ENCODE data around the gene DTNA. TPM values are rescaled to one million over a fixed set of nuclear protein-coding genes. Genes with fewer than 3 reads are reported as not detected.

DTNA gene
- total RNA-seq, 1 donor from 2014 or later = 21.0 TPM

- ATAC-seq = peak in 1 of 2 donors; percentile 47
- no peak for DNase-seq
Observed at GRCh38 chr18:34738175-34738894, 28.2 kb downstream of the DTNA start.

DNA sequence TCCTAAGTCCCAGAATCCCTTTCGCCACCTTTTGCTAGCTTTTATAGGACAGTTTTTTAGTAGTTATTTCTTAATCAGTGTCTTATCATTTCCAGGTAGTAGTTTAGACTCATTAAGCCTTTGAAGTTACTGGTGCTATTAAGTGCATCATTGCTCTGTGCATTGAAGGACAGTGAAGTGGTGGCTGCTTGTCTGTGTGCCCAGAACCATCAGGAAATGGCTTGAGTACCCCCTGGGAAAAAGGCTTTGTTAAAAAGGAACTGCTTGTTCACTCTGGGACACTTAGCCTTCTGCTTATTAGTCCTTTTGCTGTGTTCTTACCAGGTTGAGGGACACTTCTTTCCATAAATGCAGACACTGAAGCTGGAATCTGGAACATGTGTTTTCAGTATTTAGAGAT lies 30.0 kb downstream of the DTNA start:
- H3K27ac ChIP-seq = no peak overlapping the region
- intact Hi-C loops (cut with DNase I) = no loop called here
- TF ChIP-seq, protein P1, sequence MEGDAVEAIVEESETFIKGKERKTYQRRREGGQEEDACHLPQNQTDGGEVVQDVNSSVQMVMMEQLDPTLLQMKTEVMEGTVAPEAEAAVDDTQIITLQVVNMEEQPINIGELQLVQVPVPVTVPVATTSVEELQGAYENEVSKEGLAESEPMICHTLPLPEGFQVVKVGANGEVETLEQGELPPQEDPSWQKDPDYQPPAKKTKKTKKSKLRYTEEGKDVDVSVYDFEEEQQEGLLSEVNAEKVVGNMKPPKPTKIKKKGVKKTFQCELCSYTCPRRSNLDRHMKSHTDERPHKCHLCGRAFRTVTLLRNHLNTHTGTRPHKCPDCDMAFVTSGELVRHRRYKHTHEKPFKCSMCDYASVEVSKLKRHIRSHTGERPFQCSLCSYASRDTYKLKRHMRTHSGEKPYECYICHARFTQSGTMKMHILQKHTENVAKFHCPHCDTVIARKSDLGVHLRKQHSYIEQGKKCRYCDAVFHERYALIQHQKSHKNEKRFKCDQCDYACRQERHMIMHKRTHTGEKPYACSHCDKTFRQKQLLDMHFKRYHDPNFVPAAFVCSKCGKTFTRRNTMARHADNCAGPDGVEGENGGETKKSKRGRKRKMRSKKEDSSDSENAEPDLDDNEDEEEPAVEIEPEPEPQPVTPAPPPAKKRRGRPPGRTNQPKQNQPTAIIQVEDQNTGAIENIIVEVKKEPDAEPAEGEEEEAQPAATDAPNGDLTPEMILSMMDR (IDR thresholded peaks at IDR 0.05) = no peak
- no peaks in the 10 kb centered on the region for H3K36me3 ChIP-seq
- H3K4me3 ChIP-seq = no peak overlapping the region
- DNase-seq (no peak), ATAC-seq (no peak)
- no peaks in the 10 kb centered on the region for H3K9me3 ChIP-seq
- no peaks in the 10 kb centered on the region for H3K4me1 ChIP-seq
- no peaks in the 10 kb centered on the region for H3K27me3 ChIP-seq (ENCODE audit: low read depth)

More at GRCh38 chr18:34738175-34738894, 28.2 kb downstream of the DTNA start:
- intact Hi-C loops (cut with DNase I) = no loop called here
- Histone ChIP-seq H3K4me1 (no peaks in the 10 kb centered on the region), H3K27ac (no peak overlapping the region), H3K9me3 (no peaks in the 10 kb centered on the region), H3K36me3 (no peaks in the 10 kb centered on the region), H3K4me3 (no peak overlapping the region), H3K27me3 (ENCODE audit: low read depth) (no peaks in the 10 kb centered on the region)
- TF ChIP-seq, protein P1 (IDR thresholded peaks at IDR 0.05) = no peak

DNA sequence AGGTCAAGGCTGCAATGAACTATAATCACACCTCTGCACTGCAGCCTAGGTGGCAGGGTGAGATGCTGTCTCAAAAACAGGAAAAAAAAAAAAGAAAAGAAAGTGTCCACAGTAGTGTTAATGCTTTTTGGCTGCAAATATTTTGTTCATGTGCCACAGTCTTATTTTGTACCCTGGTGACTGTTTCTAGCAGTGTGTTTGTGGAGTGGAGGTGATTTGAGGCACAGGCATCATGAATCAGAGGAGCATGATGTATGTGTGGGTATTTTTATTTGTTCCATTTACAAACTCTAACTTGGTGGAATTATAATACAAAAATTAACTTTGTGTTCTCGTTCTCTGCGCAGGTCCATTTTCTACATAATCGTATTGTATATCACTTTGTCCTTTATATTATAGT lies 30.6 kb downstream of the DTNA start:
- no peaks in the 10 kb centered on the region for H3K36me3 ChIP-seq
- no peak for DNase-seq
- H3K4me3 ChIP-seq = no peak overlapping the region
- ATAC-seq = no peak
- no peaks in the 10 kb centered on the region for H3K9me3 ChIP-seq
- H3K4me1 ChIP-seq = no peaks in the 10 kb centered on the region
- TF ChIP-seq, protein P1 (IDR thresholded peaks at IDR 0.05) = no peak
- intact Hi-C loops (cut with DNase I) = no loop called here
- H3K27me3 ChIP-seq (ENCODE audit: low read depth) = no peaks in the 10 kb centered on the region
- H3K27ac ChIP-seq = no peak overlapping the region

GRCh38 chr18:34741401-34741800 lies 31.3 kb downstream of the DTNA start:
- no peak for DNase-seq
- TF ChIP-seq, protein P1 (IDR thresholded peaks at IDR 0.05) = no peak
- H3K4me1 ChIP-seq = no peaks in the 10 kb centered on the region
- H3K27ac ChIP-seq = no peak overlapping the region
- H3K4me3 ChIP-seq = no peak overlapping the region
- intact Hi-C loops (cut with DNase I) = no loop called here
- no peaks in the 10 kb centered on the region for H3K36me3 ChIP-seq
- H3K9me3 ChIP-seq = no peaks in the 10 kb centered on the region
- ATAC-seq = no peak
- H3K27me3 ChIP-seq (ENCODE audit: low read depth) = no peaks in the 10 kb centered on the region

- no peak for DNase-seq
- Histone ChIP-seq H3K9me3 (no peaks in the 10 kb centered on the region), H3K27me3 (ENCODE audit: low read depth) (no peaks in the 10 kb centered on the region), H3K36me3 (no peaks in the 10 kb centered on the region), H3K27ac (no peak overlapping the region), H3K4me1 (no peaks in the 10 kb centered on the region), H3K4me3 (no peak overlapping the region)
- TF ChIP-seq, protein P1 (IDR thresholded peaks at IDR 0.05) = no peak
- intact Hi-C loops (cut with DNase I) = no loop called here
- no peak for ATAC-seq
Observed at GRCh38 chr18:34742891-34743341, 32.8 kb downstream of the DTNA start.
